ENCODE results near the gene PRSS56. TPM values are rescaled to one million over a fixed set of nuclear protein-coding genes. Genes with fewer than 3 reads are reported as not detected.

Gene PRSS56
- total RNA-seq, 1 donor from 2014 or later = not detected

DNA sequence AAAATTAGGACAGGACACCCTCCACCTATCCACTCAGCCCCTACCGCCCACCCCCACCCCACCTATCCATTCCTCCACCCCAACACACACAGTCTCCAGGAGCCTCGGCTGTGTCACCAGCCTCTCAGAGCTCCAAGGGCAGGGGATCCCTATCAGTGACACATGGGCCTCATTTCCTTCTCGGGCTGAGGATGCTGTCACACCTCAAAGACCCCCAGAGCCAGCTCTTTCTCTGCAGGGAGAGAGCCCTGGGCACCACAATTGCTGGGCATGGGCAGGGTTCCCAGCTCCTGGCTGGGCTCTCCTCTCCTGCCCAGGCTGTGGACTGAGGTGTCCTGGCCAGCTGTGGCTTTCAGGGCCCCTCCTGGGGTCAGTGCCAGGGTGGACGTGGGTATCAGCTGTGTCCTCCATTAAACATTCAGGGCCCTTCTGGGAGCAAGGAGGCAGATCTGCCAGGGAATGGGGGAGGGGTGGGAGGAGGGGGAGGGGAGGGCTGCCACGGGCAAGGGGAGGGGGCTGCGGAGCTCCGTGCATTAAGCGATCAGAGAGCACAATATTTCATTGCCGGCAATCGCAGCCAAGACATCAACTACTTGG is 18.3 kb upstream of the PRSS56 start:
- no peak overlapping the region for H3K4me3 Mint-ChIP-seq
- H3K36me3 Mint-ChIP-seq (ENCODE audit: low read depth) = no peaks in the 10 kb centered on the region
- no peaks in the 10 kb centered on the region for H3K9me3 Mint-ChIP-seq
- peaks cover 5% of the 10 kb centered on the region for H3K4me1 Mint-ChIP-seq (ENCODE audit: low read depth)
- no peak for DNase-seq (ENCODE audit: low spot score)
- peaks cover 44% of the 10 kb centered on the region for H3K27me3 Mint-ChIP-seq (ENCODE audit: insufficient read depth)
- no peak overlapping the region for H3K27ac Mint-ChIP-seq
- intact Hi-C loops (cut with micrococcal nuclease) = no loop called here

DNA sequence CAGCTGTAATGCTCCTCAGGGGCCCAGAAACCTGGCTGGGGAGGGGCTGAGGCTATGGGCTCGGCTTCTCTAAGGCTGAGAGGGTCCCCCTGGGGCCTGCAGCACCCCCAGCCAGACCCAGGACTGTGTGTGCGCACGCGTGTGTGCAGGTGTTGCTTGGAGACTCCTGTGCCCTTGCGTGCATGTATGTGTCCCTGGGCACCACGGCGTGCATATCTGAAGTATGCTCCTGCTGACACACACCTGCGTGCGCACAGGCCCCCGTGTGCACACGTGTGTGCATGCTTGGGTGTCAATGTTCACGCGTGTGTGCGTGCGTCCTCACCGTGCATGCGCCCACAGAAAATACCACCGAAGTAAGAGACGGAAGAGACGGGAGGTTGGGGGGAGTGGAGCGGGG is 17.7 kb upstream of the PRSS56 start:
- peaks cover 46% of the 10 kb centered on the region for H3K27me3 Mint-ChIP-seq (ENCODE audit: insufficient read depth)
- peaks cover 5% of the 10 kb centered on the region for H3K4me1 Mint-ChIP-seq (ENCODE audit: low read depth)
- no peak for DNase-seq (ENCODE audit: low spot score)
- intact Hi-C loops (cut with micrococcal nuclease) = no loop called here
- H3K36me3 Mint-ChIP-seq (ENCODE audit: low read depth) = no peaks in the 10 kb centered on the region
- no peaks in the 10 kb centered on the region for H3K9me3 Mint-ChIP-seq
- H3K27ac Mint-ChIP-seq = peak overlapping the region; percentile 79
- peak overlapping the region; percentile 78 for H3K4me3 Mint-ChIP-seq

DNA sequence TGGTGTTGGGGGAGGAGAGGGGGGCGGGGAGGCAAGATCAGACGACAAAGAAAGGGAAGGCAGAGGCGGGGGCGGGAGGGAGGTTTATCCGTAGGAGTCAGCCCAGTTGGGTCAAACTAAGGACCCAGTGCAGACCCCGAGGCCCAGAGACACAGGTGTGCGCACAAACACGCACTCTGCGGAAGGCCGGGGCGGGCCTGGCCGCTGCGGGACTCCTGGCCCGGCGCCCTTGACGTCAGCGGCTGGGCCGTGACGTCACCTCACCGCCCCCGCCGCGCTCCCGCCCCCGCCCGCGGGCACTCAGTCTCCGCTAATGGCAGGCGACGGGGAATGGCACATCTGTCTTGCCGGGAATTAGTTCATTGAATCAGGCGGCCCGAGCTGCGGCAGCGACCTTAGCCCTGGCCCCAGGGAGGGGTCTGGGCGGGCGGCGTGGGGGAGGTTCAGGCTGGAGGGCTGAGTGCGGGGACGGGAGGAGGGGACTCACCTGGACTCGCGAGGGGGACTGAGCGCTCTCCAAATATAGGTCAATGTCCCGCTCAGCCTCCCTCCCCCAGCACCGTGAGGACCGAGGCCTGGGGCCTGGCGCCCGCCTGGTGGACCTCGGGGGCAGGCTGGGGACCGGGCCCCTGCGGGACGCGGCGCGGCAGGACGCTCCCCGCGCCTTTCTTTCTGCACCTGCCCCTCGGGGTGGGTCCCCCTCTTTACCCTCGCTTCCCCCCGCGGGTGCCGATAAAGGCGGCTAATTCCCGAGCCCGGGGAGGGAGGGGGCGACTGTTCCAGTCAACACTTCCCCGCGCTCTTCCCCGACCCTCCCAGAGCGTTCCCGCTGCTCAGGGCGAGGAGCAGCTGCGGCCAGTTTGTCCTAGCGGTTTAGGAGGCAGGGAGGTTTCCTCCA is 17.0 kb upstream of the PRSS56 start:
- Mint-ChIP-seq H3K36me3 (ENCODE audit: low read depth) (no peaks in the 10 kb centered on the region), H3K27ac (no peak overlapping the region), H3K27me3 (ENCODE audit: insufficient read depth) (peaks cover 50% of the 10 kb centered on the region), H3K4me1 (ENCODE audit: low read depth) (peaks cover 5% of the 10 kb centered on the region), H3K4me3 (peak overlapping the region; percentile 45), H3K9me3 (no peaks in the 10 kb centered on the region)
- DNase-seq (ENCODE audit: low spot score) = no peak
- intact Hi-C loops (cut with micrococcal nuclease) = no loop called here

DNA sequence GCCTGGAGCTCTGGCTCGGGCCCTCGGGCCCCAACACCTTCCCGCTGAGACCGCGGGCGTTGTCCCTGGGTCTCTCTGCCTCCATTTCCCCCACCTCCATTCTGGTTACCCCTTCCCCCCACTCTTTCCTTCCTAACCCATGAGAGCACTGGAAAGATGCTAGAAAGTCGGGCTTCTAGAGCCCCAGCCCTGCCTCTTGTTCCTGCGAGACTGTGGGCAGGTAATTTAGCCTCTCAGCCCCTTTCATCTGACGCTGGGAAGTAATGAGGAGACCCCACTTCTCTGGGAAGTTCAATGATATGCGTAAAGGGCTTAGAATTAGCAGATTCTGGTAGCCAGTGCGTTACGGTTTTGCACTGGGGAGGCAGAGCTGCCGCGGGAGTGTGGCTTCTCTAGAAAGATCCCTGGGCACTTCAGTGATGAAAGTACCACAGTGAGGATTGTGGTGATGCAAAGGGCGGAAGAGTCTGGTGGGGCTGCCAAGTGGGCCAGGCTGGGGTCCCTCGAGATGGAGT is 16.3 kb upstream of the PRSS56 start:
- peaks cover 54% of the 10 kb centered on the region for H3K27me3 Mint-ChIP-seq (ENCODE audit: insufficient read depth)
- peak overlapping the region; percentile 45 for H3K4me3 Mint-ChIP-seq
- no peak for DNase-seq (ENCODE audit: low spot score)
- no peak overlapping the region for H3K27ac Mint-ChIP-seq
- intact Hi-C loops (cut with micrococcal nuclease) = no loop called here
- no peaks in the 10 kb centered on the region for H3K9me3 Mint-ChIP-seq
- H3K36me3 Mint-ChIP-seq (ENCODE audit: low read depth) = no peaks in the 10 kb centered on the region
- peaks cover 5% of the 10 kb centered on the region for H3K4me1 Mint-ChIP-seq (ENCODE audit: low read depth)

DNA sequence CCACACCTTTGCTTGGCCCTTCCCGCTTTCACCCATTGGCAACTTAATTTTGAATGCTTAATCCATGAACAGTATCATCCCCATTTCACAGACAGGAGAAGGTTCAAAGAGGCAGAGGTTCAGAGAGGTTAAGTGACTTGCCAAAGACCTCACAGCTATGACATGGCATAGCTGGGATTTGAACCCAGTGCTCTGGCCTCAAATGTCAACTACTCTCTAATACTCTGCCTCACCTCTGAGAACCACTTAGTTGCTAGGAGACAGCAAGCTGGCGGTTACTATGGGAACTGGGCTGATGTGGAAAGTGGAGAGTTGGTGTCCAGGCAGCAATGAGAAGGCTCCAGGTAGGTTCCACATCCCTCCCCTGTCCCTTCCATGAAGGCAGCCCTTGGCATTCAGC is 15.8 kb upstream of the PRSS56 start:
- no peak for DNase-seq (ENCODE audit: low spot score)
- Mint-ChIP-seq H3K27me3 (ENCODE audit: insufficient read depth) (peaks cover 57% of the 10 kb centered on the region), H3K27ac (no peak overlapping the region), H3K4me3 (no peak overlapping the region), H3K4me1 (ENCODE audit: low read depth) (peaks cover 5% of the 10 kb centered on the region), H3K36me3 (ENCODE audit: low read depth) (no peaks in the 10 kb centered on the region), H3K9me3 (no peaks in the 10 kb centered on the region)
- intact Hi-C loops (cut with micrococcal nuclease) = no loop called here

DNA sequence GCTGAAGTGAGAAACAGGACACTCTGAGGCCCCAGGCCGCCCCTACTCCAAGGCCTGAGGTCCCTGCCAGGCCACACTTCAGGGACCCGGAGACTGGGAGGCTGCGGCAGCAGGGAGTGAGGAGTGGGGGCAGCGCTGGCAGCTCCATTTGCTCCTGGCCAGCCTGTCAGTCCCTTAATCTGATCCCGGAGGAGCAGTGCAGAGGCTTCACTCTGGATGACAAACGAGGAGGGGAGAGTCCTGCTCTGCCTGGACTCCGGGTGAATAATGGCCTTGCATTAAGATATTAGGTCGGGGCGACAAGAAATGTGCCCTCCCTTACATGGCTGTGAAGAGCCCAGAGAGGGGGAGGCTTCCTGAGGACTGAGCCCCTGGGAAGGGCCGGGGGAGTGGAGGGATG is 14.3 kb upstream of the PRSS56 start:
- Mint-ChIP-seq H3K36me3 (ENCODE audit: low read depth) (no peaks in the 10 kb centered on the region), H3K27ac (no peak overlapping the region), H3K9me3 (no peaks in the 10 kb centered on the region), H3K4me1 (ENCODE audit: low read depth) (peaks cover 5% of the 10 kb centered on the region), H3K27me3 (ENCODE audit: insufficient read depth) (peaks cover 56% of the 10 kb centered on the region), H3K4me3 (no peak overlapping the region)
- intact Hi-C loops (cut with micrococcal nuclease) = no loop called here
- DNase-seq (ENCODE audit: low spot score) = no peak

DNA sequence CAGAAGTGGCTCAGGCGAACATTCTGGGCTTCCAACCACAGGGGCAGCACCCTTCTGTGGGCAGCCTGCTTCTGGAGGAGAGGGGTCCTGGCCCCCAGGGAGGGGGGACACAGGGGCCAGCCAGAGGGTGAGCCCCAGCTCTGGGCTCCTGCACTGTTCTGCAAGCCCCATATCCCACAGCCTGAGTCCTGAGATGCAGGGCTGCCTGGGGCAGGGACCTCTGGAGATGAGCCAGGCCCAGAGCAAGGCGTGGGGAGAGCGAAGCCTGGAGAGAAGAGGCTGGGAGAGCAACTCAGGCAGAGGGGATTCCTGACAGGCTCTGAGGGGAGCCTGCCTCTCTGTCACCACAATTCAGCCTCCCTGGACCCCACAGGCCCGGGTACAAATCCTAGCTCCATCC is 13.5 kb upstream of the PRSS56 start:
- intact Hi-C loops (cut with micrococcal nuclease) = no loop called here
- DNase-seq (ENCODE audit: low spot score) = no peak
- no peaks in the 10 kb centered on the region for H3K36me3 Mint-ChIP-seq (ENCODE audit: low read depth)
- H3K4me1 Mint-ChIP-seq (ENCODE audit: low read depth) = peaks cover 5% of the 10 kb centered on the region
- no peak overlapping the region for H3K27ac Mint-ChIP-seq
- no peak overlapping the region for H3K4me3 Mint-ChIP-seq
- H3K27me3 Mint-ChIP-seq (ENCODE audit: insufficient read depth) = peaks cover 50% of the 10 kb centered on the region
- no peaks in the 10 kb centered on the region for H3K9me3 Mint-ChIP-seq

DNA sequence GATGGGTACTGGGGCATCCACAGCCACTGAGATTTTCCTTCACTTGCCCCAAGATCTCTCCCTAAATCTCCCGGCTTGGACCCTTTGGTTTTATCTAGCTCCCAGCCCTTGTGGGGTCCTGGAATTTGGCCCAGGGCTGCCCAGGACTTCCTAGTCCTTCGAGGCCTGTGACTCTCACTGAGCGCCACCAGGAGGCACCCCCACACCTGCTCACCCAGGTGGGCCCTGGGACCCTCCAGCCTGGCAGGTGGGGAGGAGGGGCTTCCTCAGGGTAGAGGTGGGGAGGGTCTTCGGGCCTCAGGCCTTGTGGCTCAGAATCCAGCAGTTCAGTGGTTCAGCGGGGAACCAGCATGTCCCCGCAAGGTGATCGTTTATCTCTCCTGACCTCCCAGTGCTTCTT is 11.9 kb upstream of the PRSS56 start:
- Mint-ChIP-seq H3K27me3 (ENCODE audit: insufficient read depth) (peaks cover 41% of the 10 kb centered on the region), H3K4me1 (ENCODE audit: low read depth) (peaks cover 5% of the 10 kb centered on the region), H3K36me3 (ENCODE audit: low read depth) (no peaks in the 10 kb centered on the region), H3K9me3 (no peaks in the 10 kb centered on the region), H3K27ac (no peak overlapping the region), H3K4me3 (no peak overlapping the region)
- intact Hi-C loops (cut with micrococcal nuclease) = no loop called here
- no peak for DNase-seq (ENCODE audit: low spot score)

DNA sequence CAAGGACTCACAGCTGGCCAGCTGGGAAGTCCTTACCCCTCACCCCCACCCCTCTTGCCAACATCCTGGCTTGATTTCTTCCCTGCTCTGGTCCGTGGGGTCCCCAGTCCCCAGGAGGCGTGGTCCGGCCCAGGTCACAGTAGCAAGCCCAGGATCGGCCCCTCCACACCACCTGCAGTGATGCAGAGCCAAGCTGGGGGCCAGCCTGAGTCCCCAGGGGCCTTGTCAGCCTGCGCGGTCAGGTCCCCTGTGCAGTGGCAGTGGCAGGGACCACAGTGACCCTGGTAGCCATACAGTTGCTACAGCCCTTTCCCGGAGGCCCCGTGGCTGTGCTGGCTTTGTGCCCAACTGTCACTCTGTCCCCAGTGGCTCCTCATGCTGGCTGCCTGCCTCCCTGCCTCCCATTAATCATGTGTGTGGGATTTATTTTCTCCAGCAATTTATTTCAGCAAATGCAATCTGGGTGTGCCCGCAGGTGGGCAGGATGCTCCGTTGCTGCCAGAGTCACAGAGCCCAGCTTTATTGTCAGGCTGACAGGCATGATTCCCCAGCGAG is 8.8 kb upstream of the PRSS56 start:
- H3K4me1 Mint-ChIP-seq (ENCODE audit: low read depth) = no peaks in the 10 kb centered on the region
- peaks cover 21% of the 10 kb centered on the region for H3K27me3 Mint-ChIP-seq (ENCODE audit: insufficient read depth)
- H3K36me3 Mint-ChIP-seq (ENCODE audit: low read depth) = no peaks in the 10 kb centered on the region
- no peak overlapping the region for H3K4me3 Mint-ChIP-seq
- no peaks in the 10 kb centered on the region for H3K9me3 Mint-ChIP-seq
- H3K27ac Mint-ChIP-seq = no peak overlapping the region
- DNase-seq (ENCODE audit: low spot score) = no peak
- intact Hi-C loops (cut with micrococcal nuclease) = no loop called here

DNA sequence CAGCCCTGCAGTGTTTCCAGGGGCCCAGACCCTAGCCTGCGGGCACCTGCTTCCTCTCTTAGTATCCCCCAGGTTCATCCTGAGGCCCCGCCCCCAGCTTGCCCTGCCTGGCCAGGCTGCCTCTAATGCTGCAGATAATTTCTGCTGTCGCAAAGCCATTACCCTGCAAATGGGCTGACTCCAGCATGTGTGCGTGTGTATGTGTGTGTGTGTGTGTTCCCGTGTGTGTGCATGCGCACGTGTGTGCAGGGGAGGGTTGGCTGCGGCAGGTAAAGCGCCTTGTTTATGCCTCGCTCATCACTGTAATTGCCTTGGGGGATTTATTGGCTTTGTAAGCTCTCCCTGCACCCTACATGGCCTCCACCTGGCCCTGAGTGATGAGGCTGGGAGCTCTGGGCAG is 7.6 kb upstream of the PRSS56 start:
- Mint-ChIP-seq H3K9me3 (no peaks in the 10 kb centered on the region), H3K4me1 (ENCODE audit: low read depth) (no peaks in the 10 kb centered on the region), H3K4me3 (no peak overlapping the region), H3K27ac (no peak overlapping the region), H3K36me3 (ENCODE audit: low read depth) (no peaks in the 10 kb centered on the region), H3K27me3 (ENCODE audit: insufficient read depth) (peaks cover 18% of the 10 kb centered on the region)
- DNase-seq (ENCODE audit: low spot score) = no peak
- intact Hi-C loops (cut with micrococcal nuclease) = no loop called here

DNA sequence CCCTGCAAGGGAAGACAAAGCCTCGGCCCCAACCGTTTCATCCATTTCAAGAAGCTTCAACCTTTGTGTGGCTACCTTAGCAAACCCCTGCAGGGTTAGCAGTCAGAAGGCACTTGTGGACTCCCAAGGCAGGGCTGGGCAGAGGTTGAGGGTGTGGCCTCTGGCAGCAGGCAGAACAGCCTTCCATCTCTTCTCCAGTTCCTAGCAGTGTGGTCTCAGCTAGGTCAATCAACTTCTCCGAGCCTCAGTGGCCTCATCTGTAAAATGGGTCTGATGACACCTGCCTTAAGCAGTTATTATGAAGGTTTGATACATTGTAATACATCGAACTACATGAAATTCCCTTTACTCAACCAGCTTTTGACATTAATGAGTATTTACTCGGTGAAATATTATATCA is 6.8 kb upstream of the PRSS56 start:
- Mint-ChIP-seq H3K4me3 (no peak overlapping the region), H3K27me3 (ENCODE audit: insufficient read depth) (peaks cover 12% of the 10 kb centered on the region), H3K36me3 (ENCODE audit: low read depth) (no peaks in the 10 kb centered on the region), H3K9me3 (no peaks in the 10 kb centered on the region), H3K27ac (no peak overlapping the region), H3K4me1 (ENCODE audit: low read depth) (no peaks in the 10 kb centered on the region)
- DNase-seq (ENCODE audit: low spot score) = no peak
- intact Hi-C loops (cut with micrococcal nuclease) = no loop called here

DNA sequence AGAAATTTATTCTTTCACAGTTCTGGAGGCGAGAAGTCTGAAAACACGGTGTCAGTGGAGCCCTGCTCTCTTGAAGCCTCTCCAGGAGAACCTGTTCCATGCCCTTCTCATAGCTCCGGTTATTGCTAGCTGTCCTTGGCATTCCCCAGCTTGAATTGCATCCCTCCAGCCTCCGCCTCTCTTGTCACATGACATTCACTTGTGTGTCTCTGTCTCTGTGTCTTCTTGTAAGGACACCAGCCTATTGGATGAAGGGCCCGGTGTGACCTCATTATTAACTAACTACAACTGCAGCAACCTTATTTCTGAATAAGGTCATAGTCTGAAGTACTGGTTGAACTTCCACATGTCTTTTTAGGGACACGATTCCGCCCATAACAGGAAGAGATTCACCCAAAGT is 4.5 kb upstream of the PRSS56 start:
- DNase-seq (ENCODE audit: low spot score) = no peak
- Mint-ChIP-seq H3K36me3 (ENCODE audit: low read depth) (no peaks in the 10 kb centered on the region), H3K4me1 (ENCODE audit: low read depth) (no peaks in the 10 kb centered on the region), H3K4me3 (no peak overlapping the region), H3K27me3 (ENCODE audit: insufficient read depth) (peaks cover 9% of the 10 kb centered on the region), H3K9me3 (no peaks in the 10 kb centered on the region), H3K27ac (no peak overlapping the region)
- intact Hi-C loops (cut with micrococcal nuclease) = no loop called here

DNA sequence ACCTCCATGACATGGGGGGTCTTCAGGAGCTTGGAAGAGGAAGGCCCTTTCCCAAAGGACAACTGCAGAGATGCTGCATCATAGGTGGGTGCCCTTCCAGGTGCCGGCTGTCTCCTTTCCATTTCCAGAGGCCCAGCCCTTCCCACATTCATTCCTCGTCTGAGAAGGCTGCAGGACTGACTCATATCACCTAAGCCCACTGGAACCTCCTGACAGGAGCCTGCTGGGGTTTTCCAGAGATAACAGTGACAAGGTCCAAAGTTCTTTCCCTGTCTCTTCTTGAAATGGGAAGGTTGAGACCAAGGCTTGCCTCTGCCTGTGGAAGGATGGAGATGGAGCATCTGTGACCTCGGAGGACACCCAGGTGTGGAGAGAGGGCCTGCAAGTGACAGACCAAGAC is 3.6 kb upstream of the PRSS56 start:
- no peak for DNase-seq (ENCODE audit: low spot score)
- Mint-ChIP-seq H3K27ac (no peak overlapping the region), H3K36me3 (ENCODE audit: low read depth) (no peaks in the 10 kb centered on the region), H3K27me3 (ENCODE audit: insufficient read depth) (peaks cover 10% of the 10 kb centered on the region), H3K9me3 (no peaks in the 10 kb centered on the region), H3K4me3 (no peak overlapping the region), H3K4me1 (ENCODE audit: low read depth) (no peaks in the 10 kb centered on the region)
- intact Hi-C loops (cut with micrococcal nuclease) = no loop called here
